BLaER1 (cell line): ENCODE data around the gene RBPMS2.
"Not testable (repeated sequence)": the region's sequence is repeated elsewhere in the genome, so short reads cannot be mapped to it uniquely, and the experiment has no call there.

ENCODE experiments used
- H3K27ac ChIP-seq: shearing (Covaris generic); formaldehyde crosslinking; 2 replicates; pipeline ENCODE4 v1.8.1; 2022
- H3K27me3 ChIP-seq: shearing (Covaris generic); formaldehyde crosslinking; 2 replicates; pipeline ENCODE4 v1.8.1; 2022
- H3K36me3 ChIP-seq: shearing (Covaris generic); formaldehyde crosslinking; 2 replicates; pipeline ENCODE4 v1.8.1; 2022
- H3K4me1 ChIP-seq: shearing (Covaris generic); formaldehyde crosslinking; 2 replicates; pipeline ENCODE4 v1.8.1; 2022
- H3K4me2 ChIP-seq: shearing (Covaris generic); formaldehyde crosslinking; 2 replicates; pipeline ENCODE4 v1.8.1; 2022
- H3K4me3 ChIP-seq: shearing (Covaris generic); formaldehyde crosslinking; 2 replicates; pipeline ENCODE4 v1.8.1; 2022
- H3K9ac ChIP-seq: shearing (Covaris generic); formaldehyde crosslinking; 2 replicates; pipeline ENCODE4 v1.8.1; 2022
- H3K9me3 ChIP-seq: shearing (Covaris generic); formaldehyde crosslinking; 2 replicates; pipeline ENCODE4 v1.8.1; 2022
- H4K20me1 ChIP-seq: shearing (Covaris generic); formaldehyde crosslinking; 2 replicates; pipeline ENCODE4 v1.8.1; 2022
- Cebpa-rat ChIP-seq: shearing (Covaris generic); IDR thresholded peaks from 2 replicates; pipeline ENCODE4 v1.8.1; 2022

Gene RBPMS2

DNA sequence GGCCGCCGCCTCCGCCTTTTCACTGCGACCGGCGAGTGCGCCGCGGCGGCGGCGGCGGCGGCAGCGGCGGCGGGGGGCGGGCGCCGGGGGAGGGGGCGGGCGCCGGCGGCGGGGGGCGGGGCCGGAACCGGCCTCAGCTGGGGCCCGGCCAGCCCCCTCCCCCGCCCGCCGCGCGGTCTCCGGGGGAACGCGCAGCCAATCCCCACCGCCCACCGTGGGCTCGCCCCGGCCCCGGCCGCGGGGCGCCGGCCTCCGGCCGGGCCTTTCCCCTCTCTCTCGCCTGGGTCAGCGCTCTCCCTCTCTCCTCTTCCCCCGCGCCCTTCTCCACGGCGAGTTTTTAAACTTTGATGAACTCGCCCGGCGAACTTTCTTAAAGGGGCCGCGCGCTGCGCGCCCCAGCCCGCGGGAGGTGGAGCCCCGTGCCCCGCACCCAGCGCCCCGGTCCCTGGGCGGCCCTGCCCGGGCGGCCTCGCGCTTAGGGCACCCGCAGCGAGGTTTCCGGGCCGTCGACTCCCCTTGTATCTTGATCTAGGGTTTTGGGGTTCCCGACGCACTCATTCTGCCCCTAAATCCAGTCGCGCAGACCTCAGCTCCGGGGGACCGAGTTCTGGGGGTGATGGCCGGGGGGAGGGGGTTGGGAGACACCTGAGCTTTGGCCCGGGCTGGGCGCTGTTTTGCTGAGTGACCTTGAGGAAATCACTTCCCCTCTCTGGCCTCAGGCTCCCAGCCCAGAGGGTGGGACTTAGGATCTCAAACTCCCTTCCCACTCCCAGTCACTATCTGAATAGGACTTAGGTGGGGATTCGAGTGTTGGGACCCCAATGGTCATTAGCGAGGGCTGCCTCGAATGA, at the start of gene RBPMS2:
RBPMS2 (minus strand) TSS at position 39 of the 851 bp plus-strand sequence. CDS start 270 bp downstream, outside the sequence.
- Histone ChIP-seq H3K4me2 (peak within 1 kb of the TSS; percentile 94), H3K27ac (no peak within 1 kb of the TSS), H3K9ac (peak within 1 kb of the TSS; percentile 64), H3K4me1 (peaks cover 18% of the 10 kb centered on the region), H3K4me3 (peak within 1 kb of the TSS; percentile 75), H3K27me3 (peaks cover 61% of the 10 kb centered on the region), H3K9me3 (no peaks in the 10 kb centered on the region), H4K20me1 (peaks cover 13% of the 10 kb centered on the region), H3K36me3 (no peaks in the 10 kb centered on the region)
- no peak for TF ChIP-seq Cebpa-rat

GRCh38 chr15:64824929-64825430, 49.6 kb upstream of the RBPMS2 start:
- no peaks in the 10 kb centered on the region; the same call in 1 of the 2 replicates for H4K20me1 ChIP-seq
- H3K4me1 ChIP-seq: peaks cover 33% of the 10 kb centered on the region
- peaks cover 22% of the 10 kb centered on the region for H3K27me3 ChIP-seq
- H3K27ac ChIP-seq: peak overlapping the region; percentile 71; the same call in 1 of the 2 replicates
- H3K4me3 ChIP-seq: peak overlapping the region; percentile 73
- no peaks in the 10 kb centered on the region for H3K9me3 ChIP-seq
- no peak for TF ChIP-seq Cebpa-rat
- H3K36me3 ChIP-seq: peaks cover 36% of the 10 kb centered on the region
- H3K4me2 ChIP-seq: peak overlapping the region; percentile 98
- peak overlapping the region; percentile 79 for H3K9ac ChIP-seq

GRCh38 chr15:64816452-64816851, 41.1 kb upstream of the RBPMS2 start:
- no peak overlapping the region for H3K9ac ChIP-seq
- no peak overlapping the region for H3K4me2 ChIP-seq
- no peak for TF ChIP-seq Cebpa-rat
- no peaks in the 10 kb centered on the region for H3K9me3 ChIP-seq
- peaks cover 33% of the 10 kb centered on the region for H3K4me1 ChIP-seq
- no peak overlapping the region; the same call in 1 of the 2 replicates for H3K27ac ChIP-seq
- no peak overlapping the region for H3K4me3 ChIP-seq
- no peaks in the 10 kb centered on the region for H3K27me3 ChIP-seq
- H4K20me1 ChIP-seq: no peaks in the 10 kb centered on the region
- peaks cover 61% of the 10 kb centered on the region for H3K36me3 ChIP-seq

DNA sequence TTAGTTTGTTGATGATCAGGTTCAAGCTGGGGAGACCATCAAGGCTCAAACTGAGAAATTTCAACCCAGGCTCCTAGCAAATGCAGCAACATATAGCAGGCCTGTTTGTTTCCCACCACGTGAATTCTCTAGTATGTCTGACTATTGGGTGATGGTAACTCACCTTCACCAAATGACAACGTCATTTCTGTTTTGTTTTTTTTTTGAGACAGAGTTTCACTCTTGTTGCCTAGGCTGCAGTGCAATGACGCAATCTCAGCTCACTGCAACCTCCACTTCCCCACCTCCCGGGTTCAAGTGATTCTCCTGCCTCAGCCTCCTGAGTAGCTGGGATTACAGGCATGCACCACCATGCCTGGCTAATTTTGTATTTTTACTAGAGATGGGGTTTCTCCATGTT, 39.6 kb upstream of the RBPMS2 start:
- not testable (repeated sequence) for H3K9me3 ChIP-seq, H3K27ac ChIP-seq, H3K4me3 ChIP-seq, H4K20me1 ChIP-seq, H3K27me3 ChIP-seq, H3K9ac ChIP-seq, H3K4me2 ChIP-seq
- Histone ChIP-seq H3K36me3 (peaks cover 46% of the 10 kb centered on the region), H3K4me1 (peaks cover 47% of the 10 kb centered on the region)
- peak; percentile 47; the same call in 1 of the 2 replicates for TF ChIP-seq Cebpa-rat

- H3K9me3 ChIP-seq, H3K4me2 ChIP-seq, H3K4me3 ChIP-seq, H3K9ac ChIP-seq, H3K27ac ChIP-seq, H3K27me3 ChIP-seq, H4K20me1 ChIP-seq: not testable (repeated sequence)
- Histone ChIP-seq H3K36me3 (peaks cover 39% of the 10 kb centered on the region), H3K4me1 (peaks cover 54% of the 10 kb centered on the region)
These were observed 38.9 kb upstream of the RBPMS2 start for GRCh38 chr15:64814283-64814682.

DNA sequence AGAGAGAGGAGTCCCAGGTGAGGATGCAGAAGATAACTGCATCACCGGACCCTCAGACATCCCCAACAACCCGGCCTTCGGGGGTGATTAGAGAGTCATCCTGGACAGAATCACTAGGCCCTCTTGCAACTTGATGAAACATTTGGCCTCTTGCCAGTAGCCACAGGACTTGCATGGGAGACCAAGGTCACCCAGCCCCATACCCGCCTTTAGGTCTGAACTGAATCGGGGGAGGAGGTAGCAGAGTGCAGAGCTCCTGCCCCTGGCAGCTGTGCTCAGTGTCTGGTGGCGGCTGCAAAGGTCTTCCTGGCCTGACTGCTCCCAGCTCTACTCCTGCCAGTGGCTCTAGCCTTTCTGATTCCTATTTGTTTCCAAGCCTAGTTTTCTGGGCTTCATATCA, 37.7 kb upstream of the RBPMS2 start:
- no peak for TF ChIP-seq Cebpa-rat
- peaks cover 60% of the 10 kb centered on the region for H3K4me1 ChIP-seq

DNA sequence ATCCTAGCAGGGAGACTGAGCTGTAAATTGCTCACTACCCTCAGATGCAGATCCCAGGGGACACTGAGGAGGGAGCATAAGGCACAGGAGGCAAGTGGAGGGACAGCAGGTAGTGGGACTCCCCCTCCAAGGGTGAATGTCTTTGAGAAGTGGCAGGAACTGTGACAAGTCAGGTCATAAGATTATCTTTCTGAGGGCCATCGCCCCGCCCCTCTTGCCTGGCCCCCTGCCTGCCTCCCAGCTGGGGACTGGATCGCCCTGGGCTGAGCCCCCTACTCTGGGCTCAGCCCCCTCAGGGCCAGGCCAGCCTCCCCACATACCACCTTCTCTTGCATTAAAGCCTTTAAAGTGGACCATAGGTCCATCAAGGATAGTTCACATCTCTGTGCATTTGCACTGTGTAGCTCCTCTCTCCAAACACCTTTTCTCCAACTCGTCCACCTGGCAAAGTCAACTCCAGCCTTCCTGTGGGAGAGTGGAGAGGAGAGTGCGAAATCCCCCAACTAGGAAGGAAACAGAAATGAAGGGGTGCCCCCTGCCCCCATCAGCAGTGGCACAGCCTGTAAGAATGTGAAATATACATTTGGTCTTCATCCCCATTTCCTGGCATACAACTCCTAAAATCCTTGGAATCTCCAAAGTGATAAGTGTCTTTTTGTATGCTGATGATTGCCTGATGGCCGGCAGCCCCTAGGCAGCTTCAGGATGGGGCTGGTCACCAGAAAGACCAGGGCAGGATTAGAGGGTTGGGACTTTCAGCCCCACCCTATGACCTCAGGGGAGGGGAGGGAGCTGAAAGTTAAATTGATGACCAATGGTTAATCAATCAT, 35.3 kb upstream of the RBPMS2 start:
- H3K27me3 ChIP-seq: no peaks in the 10 kb centered on the region
- no peaks in the 10 kb centered on the region for H3K9me3 ChIP-seq
- H3K4me1 ChIP-seq: peaks cover 56% of the 10 kb centered on the region
- no peak overlapping the region for H3K27ac ChIP-seq
- H3K36me3 ChIP-seq: peaks cover 4% of the 10 kb centered on the region; the same call in 1 of the 2 replicates
- H3K9ac ChIP-seq: no peak overlapping the region; the same call in 1 of the 2 replicates
- no peak for TF ChIP-seq Cebpa-rat
- H3K4me2 ChIP-seq: peak overlapping the region; percentile 65
- no peak overlapping the region for H3K4me3 ChIP-seq
- H4K20me1 ChIP-seq: no peaks in the 10 kb centered on the region

More for the DNA sequence above, 37.7 kb upstream of the RBPMS2 start:
- Histone ChIP-seq H3K36me3 (peaks cover 27% of the 10 kb centered on the region), H3K27me3 (no peaks in the 10 kb centered on the region), H3K9ac (no peak overlapping the region), H4K20me1 (no peaks in the 10 kb centered on the region), H3K27ac (no peak overlapping the region), H3K9me3 (no peaks in the 10 kb centered on the region), H3K4me3 (no peak overlapping the region), H3K4me2 (peak overlapping the region; percentile 65)

DNA sequence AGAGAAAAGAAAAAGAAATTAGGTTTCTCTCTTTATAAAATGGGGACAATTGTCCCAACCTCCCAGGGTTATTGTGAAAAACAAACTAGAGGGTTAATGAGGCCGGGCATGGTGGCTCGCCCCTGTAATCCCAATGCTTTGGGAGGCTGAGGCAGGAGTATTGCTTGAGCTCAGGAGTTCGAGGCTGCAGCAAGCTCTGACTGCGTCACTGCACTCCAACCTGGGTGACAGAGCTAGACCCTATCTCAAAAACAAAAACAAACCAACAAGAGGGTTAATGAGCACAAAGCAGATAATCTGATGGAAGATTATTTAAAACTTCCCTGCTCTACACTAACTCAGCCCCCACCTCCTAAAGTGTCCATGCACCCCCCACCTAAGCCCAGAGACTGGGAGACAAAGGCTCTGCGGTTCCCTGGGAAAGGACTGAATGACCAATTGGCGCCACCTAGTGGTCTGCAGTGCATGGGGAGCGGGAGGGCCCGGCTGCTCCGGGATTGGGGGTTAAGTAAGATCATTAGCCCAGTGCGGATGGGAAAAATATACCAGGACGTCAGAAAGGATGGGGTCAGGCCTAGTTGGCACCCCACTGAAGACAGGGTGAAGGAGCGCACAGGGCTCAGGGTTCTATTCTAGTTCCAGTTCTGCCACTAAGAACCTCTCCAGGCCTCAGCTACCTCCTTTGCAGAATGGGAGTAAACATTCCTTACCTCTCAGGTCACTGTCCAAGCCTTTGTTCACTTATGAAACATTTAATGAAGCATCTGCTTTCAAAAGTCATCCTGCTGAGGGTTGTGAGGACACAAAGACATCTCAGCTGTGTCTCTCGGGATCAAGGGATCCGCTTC, 34.5 kb upstream of the RBPMS2 start:
- Histone ChIP-seq H3K4me3 (no peak overlapping the region), H3K9ac (no peak overlapping the region), H3K27me3 (no peaks in the 10 kb centered on the region), H4K20me1 (no peaks in the 10 kb centered on the region), H3K36me3 (no peaks in the 10 kb centered on the region), H3K4me2 (peak overlapping the region; percentile 65), H3K4me1 (peaks cover 56% of the 10 kb centered on the region), H3K9me3 (no peaks in the 10 kb centered on the region), H3K27ac (no peak overlapping the region)
- TF ChIP-seq Cebpa-rat: no peak
